Psoas muscle (tissue), 8 donors: Measurements from ENCODE around the gene XCL2. TPM values are rescaled to one million over a fixed set of nuclear protein-coding genes. Genes with fewer than 3 reads are reported as not detected.
"Not testable (repeated sequence)": the region's sequence is repeated elsewhere in the genome, so short reads cannot be mapped to it uniquely, and the experiment has no call there.

Experiments used
- ATAC-seq, 4 donors: fragments of 200-7000 bp; cut with Tn5 transposase; one replicate each; pipeline ENCODE4 v1.9.1; 2020; ENCODE audit warnings: moderate library complexity in 3 of 4, mild to moderate bottlenecking in 2 of 4
- DNase-seq, 2 donors: peaks; one replicate each; pipeline ENCODE4 v3.0.0-alpha.2; 2020
- H3K27ac ChIP-seq: fragments of 200-600 bp; one replicate; pipeline ENCODE4 v1.8.0; 2022
- H3K27me3 ChIP-seq, 3 donors: fragments of 200-600 bp in 1 of 3; one replicate each; pipeline versions ENCODE4 v1.6.1 to v1.8.0; 2013 to 2022; ENCODE audit warnings: low read length in 2 of 3, mild to moderate bottlenecking in 2 of 3, moderate library complexity in 1 of 3; ENCODE audit not compliant: insufficient read depth in 3 of 3
- H3K36me3 ChIP-seq, 2 donors: fragments of 200-600 bp in 1 of 2; one replicate each; pipeline versions ENCODE4 v1.6.1 to v1.8.0; 2013 to 2022; ENCODE audit warnings: low read depth in 1 of 2, mild to moderate bottlenecking in 1 of 2, moderate library complexity in 1 of 2; ENCODE audit not compliant: insufficient read depth in 1 of 2
- H3K4me1 ChIP-seq: fragments of 200-600 bp; one replicate; pipeline ENCODE4 v1.8.0; 2022
- H3K4me3 ChIP-seq: fragments of 200-600 bp; one replicate; pipeline ENCODE4 v1.8.0; 2022; ENCODE audit warnings: mild to moderate bottlenecking
- H3K9me3 ChIP-seq: fragments of 200-600 bp; one replicate; pipeline ENCODE4 v1.8.0; 2022
- WGBS, 3 donors: extraction: QIAGEN DNeasy Blood & Tissue Kit; methylation state at CpG; one replicate each; pipeline versions ENCODE4 v1.1.6 to v1.1.7; 2013; 5-methylcytosine and 5-hydroxymethylcytosine counted together
- intact Hi-C, 2 donors: fragments of 100-400 bp; cut with DNase I; formaldehyde crosslinking; loops; one replicate each; pipeline versions ENCODE4 v1.11.0 to v1.14.2; 2022
- long read RNA-seq, 2 donors: library from polyadenylated mRNA; unstranded; transcript quantifications; one replicate each; pipeline ENCODE4 v2.0.0, GENCODE V29; 2021
- polyA plus RNA-seq, 3 donors: library from polyadenylated mRNA; stranded (reverse); fragments of 200-250 nt; gene quantifications; one replicate each; pipeline ENCODE4 v1.2.3, GENCODE V29; 2013
- total RNA-seq, 4 donors: library from RNA; stranded (reverse); fragmentation: NEBNext Ultra II Directional in 2 of 4; extraction: Animal tissue kit (Norgen Biotek cat#: 25700) in 2 of 4; gene quantifications; one replicate each; pipeline versions ENCODE4 v1.2.1 to v1.2.4, GENCODE V29; 2021 to 2023
- TF ChIP-seq, protein P1 (sequence below): fragments of 200-600 bp; IDR thresholded peaks from one replicate; pipeline ENCODE4 v1.8.0; 2022; ENCODE audit warnings: antibody characterized with exemption
- donor health status: healthy with polysubstance abuse.
- donor health status: DM: no; HTN: no; CAD: no; lungs with moderate emphysema.
- donor health status: Bipolar disorder and iron deficiency.
- donor health status: healthy.
- donor health status: DM: yes; HTN: yes; CAD: no.
- donor health status: DM: no; HTN: no; CAD: no.
- donor health status: DM: no; HTN: no; CAD: no.
- donor health status: DM: yes; HTN: yes; CAD: no.

The XCL2 gene
- not detected for total RNA-seq
- not detected for polyA plus RNA-seq
- long read RNA-seq, donor 1: 0 reads
- long read RNA-seq, donor 2: 0 reads

DNA sequence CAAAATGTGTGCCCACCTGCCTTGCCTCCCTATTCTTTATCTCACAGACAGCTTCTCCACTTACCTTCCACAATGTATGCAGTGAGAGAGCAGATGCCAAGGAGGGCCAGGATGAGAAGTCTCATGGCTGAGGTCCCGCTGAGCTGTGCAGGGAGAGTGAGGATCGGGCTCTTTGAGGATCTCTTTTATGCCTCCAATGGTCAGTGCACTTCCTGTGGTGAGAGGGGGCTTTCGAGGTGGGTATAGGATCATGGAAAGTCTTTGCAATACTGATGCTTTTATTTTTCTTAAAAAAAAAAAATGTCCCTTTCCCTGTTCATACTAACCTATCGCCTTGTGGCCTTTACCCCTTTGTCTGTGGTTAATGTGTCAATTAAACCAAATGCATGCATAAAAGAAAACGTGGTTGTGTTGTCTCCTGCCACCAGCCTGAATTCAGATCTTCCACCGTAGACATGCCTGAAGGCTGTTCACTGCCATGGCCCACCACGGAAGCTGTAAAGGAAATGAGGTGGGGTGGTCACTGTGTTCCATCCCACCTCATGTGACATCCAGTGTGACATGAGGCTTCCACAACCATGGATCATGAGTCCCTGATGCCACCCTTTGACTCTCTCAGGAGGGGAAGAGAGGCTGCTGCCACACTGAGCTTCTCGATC, at the start of gene XCL2:
Gene XCL2 (minus strand): TSS at position 158 of the 659 bp plus-strand sequence. CDS start 33 bp downstream, at position 125.
- DNase-seq, H3K36me3 ChIP-seq, intact Hi-C loops, H3K27me3 ChIP-seq, ATAC-seq, H3K4me1 ChIP-seq, H3K27ac ChIP-seq, H3K4me3 ChIP-seq, H3K9me3 ChIP-seq: not testable (repeated sequence)
- WGBS, 3 donors: 77 to 88% (median 78%) methylated on average over 4 to 5 of the region's 8 CpGs

GRCh38 chr1:168591641-168592250, 47.9 kb upstream of the XCL2 start:
- peaks cover 0 to 5% (median 0%) of the 10 kb centered on the region in 3 donors for H3K27me3 ChIP-seq
- DNase-seq (no peak), ATAC-seq (no peak)
- H3K4me1 ChIP-seq: no peaks in the 10 kb centered on the region
- intact Hi-C loops: no loop called here
- TF ChIP-seq, protein P1, sequence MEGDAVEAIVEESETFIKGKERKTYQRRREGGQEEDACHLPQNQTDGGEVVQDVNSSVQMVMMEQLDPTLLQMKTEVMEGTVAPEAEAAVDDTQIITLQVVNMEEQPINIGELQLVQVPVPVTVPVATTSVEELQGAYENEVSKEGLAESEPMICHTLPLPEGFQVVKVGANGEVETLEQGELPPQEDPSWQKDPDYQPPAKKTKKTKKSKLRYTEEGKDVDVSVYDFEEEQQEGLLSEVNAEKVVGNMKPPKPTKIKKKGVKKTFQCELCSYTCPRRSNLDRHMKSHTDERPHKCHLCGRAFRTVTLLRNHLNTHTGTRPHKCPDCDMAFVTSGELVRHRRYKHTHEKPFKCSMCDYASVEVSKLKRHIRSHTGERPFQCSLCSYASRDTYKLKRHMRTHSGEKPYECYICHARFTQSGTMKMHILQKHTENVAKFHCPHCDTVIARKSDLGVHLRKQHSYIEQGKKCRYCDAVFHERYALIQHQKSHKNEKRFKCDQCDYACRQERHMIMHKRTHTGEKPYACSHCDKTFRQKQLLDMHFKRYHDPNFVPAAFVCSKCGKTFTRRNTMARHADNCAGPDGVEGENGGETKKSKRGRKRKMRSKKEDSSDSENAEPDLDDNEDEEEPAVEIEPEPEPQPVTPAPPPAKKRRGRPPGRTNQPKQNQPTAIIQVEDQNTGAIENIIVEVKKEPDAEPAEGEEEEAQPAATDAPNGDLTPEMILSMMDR: no peak
- H3K27ac ChIP-seq: no peak overlapping the region
- H3K9me3 ChIP-seq: no peaks in the 10 kb centered on the region
- H3K4me3 ChIP-seq: no peak overlapping the region
- 71 to 78% (median 75%) methylated on average over 2 of the region's 2 CpGs for WGBS, 3 donors
- H3K36me3 ChIP-seq: no peaks in the 10 kb centered on the region

GRCh38 chr1:168591066-168591465, 47.3 kb upstream of the XCL2 start:
- no peak for DNase-seq

DNA sequence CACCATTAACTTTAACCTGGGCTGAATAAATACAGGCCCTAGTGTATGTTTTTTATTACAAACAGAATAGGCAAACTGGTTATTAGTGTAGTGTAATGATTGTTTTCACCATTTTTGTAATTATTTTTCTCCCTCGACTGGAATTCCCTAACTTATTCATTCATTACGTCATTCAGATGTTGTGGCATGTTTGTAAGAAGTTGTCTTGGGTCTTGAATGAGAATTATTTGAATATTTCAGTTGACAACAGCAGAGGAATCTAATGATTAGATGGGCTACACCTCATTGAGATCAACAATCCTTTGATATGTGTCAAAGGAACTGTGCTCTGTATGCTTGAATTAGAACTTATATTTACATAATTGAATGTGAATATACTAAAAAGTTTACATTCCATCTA, 45.4 kb upstream of the XCL2 start:
- 81 to 90% (median 84%) methylated on average over 2 of the region's 2 CpGs for WGBS, 3 donors
- Histone ChIP-seq H3K4me1 (peaks cover 9% of the 10 kb centered on the region), H3K36me3 (no peaks in the 10 kb centered on the region), H3K9me3 (no peaks in the 10 kb centered on the region), H3K27me3 (peaks cover 0 to 5% (median 0%) of the 10 kb centered on the region in 3 donors), H3K4me3 (no peak overlapping the region), H3K27ac (no peak overlapping the region)
- TF ChIP-seq, protein P1: no peak
- ATAC-seq: no peak
- DNase-seq: no peak
- intact Hi-C loops: no loop called here

More at GRCh38 chr1:168591066-168591465, 47.3 kb upstream of the XCL2 start:
- Histone ChIP-seq H3K36me3 (no peaks in the 10 kb centered on the region), H3K4me1 (no peaks in the 10 kb centered on the region), H3K9me3 (no peaks in the 10 kb centered on the region), H3K27me3 (peaks cover 0 to 5% (median 0%) of the 10 kb centered on the region in 3 donors), H3K27ac (no peak overlapping the region), H3K4me3 (no peak overlapping the region)
- ATAC-seq: no peak
- TF ChIP-seq, protein P1: no peak
- intact Hi-C loops: no loop called here
- WGBS, 3 donors: 85 to 90% (median 86%) methylated on average over 5 of the region's 5 CpGs

GRCh38 chr1:168585937-168586336, 42.1 kb upstream of the XCL2 start:
- TF ChIP-seq, protein P1: no peak
- H3K27ac ChIP-seq: no peak overlapping the region
- no peak for DNase-seq
- H3K9me3 ChIP-seq: no peaks in the 10 kb centered on the region
- H3K36me3 ChIP-seq: no peaks in the 10 kb centered on the region
- peak in 1 of 4 donors; percentile 30 for ATAC-seq
- no peak overlapping the region for H3K4me3 ChIP-seq
- no peaks in the 10 kb centered on the region for H3K27me3 ChIP-seq
- peaks cover 9% of the 10 kb centered on the region for H3K4me1 ChIP-seq
- WGBS, 3 donors: 46 to 96% (median 95%) methylated on average over 1 of the region's 1 CpG
- intact Hi-C loops: no loop called here
